ENCODE measurements around the gene SCIMP. TPM values are rescaled to one million over a fixed set of nuclear protein-coding genes. Genes with fewer than 3 reads are reported as not detected.
"Not testable (repeated sequence)": the region's sequence is repeated elsewhere in the genome, so short reads cannot be mapped to it uniquely, and the experiment has no call there.

Gene SCIMP
- total and polyA plus RNA-seq, 2 of the 4 experiments (the other 2 are of a cell fraction): not detected

DNA sequence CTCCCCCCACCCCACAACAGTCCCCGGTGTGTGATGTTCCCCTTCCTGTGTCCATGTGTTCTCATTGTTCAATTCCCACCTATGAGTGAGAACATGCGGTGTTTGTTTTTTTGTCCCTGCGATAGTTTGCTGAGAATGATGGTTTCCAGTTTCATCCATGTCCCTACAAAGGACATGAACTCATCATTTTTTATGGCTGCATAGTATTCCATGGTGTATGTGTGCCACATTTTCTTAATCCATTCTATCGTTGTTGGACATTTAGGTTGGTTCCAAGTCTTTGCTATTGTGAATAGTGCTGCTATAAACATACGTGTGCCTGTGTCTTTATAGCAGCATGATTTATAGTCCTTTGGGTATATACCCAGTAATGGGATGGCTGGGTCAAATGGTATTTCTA is 17.1 kb downstream of the SCIMP start:
- dilution Hi-C loops (cut with HindIII; ENCODE audit: low sequenced_read_pairs, unreplicated experiment): not testable (repeated sequence)

More for the DNA sequence above, 17.1 kb downstream of the SCIMP start:
- H3K27me3 ChIP-seq (ENCODE audit: control insufficient read depth, insufficient read depth, low read length); H4K5ac ChIP-seq (ENCODE audit: low read depth, low read length); H3K9me3 ChIP-seq (ENCODE audit: control insufficient read depth, insufficient read depth, low read length); H3K14ac ChIP-seq (replicated peaks; ENCODE audit: low read depth, low read length); H2AK5ac ChIP-seq (ENCODE audit: low read depth, low read length); H3K23ac ChIP-seq (ENCODE audit: low read depth, low read length); H2BK5ac ChIP-seq (ENCODE audit: low read depth, low read length, poor library complexity, severe bottlenecking); H3K56ac ChIP-seq (ENCODE audit: extremely low read depth, insufficient read depth, low read length); H4K8ac ChIP-seq (ENCODE audit: low read depth in 2 of 2, low read length in 2 of 2); H3K27ac ChIP-seq (ENCODE audit: insufficient read depth, low read length); H3K9ac ChIP-seq (ENCODE audit: low read depth, low read length); H3K4ac ChIP-seq (ENCODE audit: low read depth, low read length); H2BK20ac ChIP-seq (ENCODE audit: low read depth, low read length); H2AK9ac ChIP-seq (replicated peaks; ENCODE audit: low read depth, low read length, poor library complexity); in situ Hi-C loops (cut with MboI; ENCODE audit: low sequenced_read_pairs); H3K4me2 ChIP-seq (ENCODE audit: low read depth, low read length); H3K9me1 ChIP-seq (ENCODE audit: insufficient read depth, low read length); H3K18ac ChIP-seq (ENCODE audit: low read depth, low read length); H3K79me1 ChIP-seq (ENCODE audit: low read depth in 1 of 2, low read length in 2 of 2); ATAC-seq (ENCODE audit: low read depth); H3K4me3 ChIP-seq (ENCODE audit: insufficient read depth, low read depth, low read length); DNase-seq; H2BK15ac ChIP-seq (ENCODE audit: low read depth, low read length); H2BK120ac ChIP-seq (ENCODE audit: low read depth, low read length); H3K4me1 ChIP-seq (ENCODE audit: control insufficient read depth, insufficient read depth, low read length); H4K20me1 ChIP-seq (ENCODE audit: insufficient read depth, low read length); H4K91ac ChIP-seq (ENCODE audit: insufficient read depth, low read depth, low read length); H3K36me3 ChIP-seq (ENCODE audit: control insufficient read depth, insufficient read depth, low read length); CTCF ChIA-PET; H2AFZ ChIP-seq (replicated peaks; ENCODE audit: low read length, poor library complexity); intact Hi-C loops (cut with micrococcal nuclease); BruUV-seq (replicated peaks); POLR2A ChIA-PET (ENCODE audit: unreplicated experiment): not testable (repeated sequence)
- no CpG with 5 or more reads among the region's 5 CpGs for whole genome bisulfite sequencing, 2 experiments (ENCODE audit: extremely low coverage in 2 of 2, insufficient read length in 1 of 2)

Data from IMR-90 (cell line).